OCI-LY7 (cell line): ENCODE results near the gene PGPEP1.

Experiments
- CTCF ChIP-seq: fragments of 200-600 bp; sonication (generic); conservative IDR thresholded peaks from 2 replicates; pipeline ENCODE4 v1.5.1; 2014; ENCODE audit warnings: mild to moderate bottlenecking, antibody characterized with exemption, low read length, moderate library complexity, mixed read lengths
- EZH2phosphoT487 ChIP-seq: fragments of 200-600 bp; sonication (generic); IDR thresholded peaks from 2 replicates; pipeline ENCODE4 v1.6.1; 2018; ENCODE audit warnings: low read depth, borderline replicate concordance, mild to moderate bottlenecking, mixed run types, antibody characterized with exemption, low read length, moderate library complexity, mixed read lengths

- TF ChIP-seq CTCF (no peak), EZH2phosphoT487 (no peak)
Observed at GRCh38 chr19:18340190-18340989, at the start of gene PGPEP1.
